ENCODE data around the gene HIGD2A. TPM values are rescaled to one million over a fixed set of nuclear protein-coding genes. Genes with fewer than 3 reads are reported as not detected.
A peak's percentile ranks its signal among the peaks of the same experiment; 100 is the strongest.

HIGD2A gene
- total RNA-seq, 1 experiment from 2014 or later = 170 TPM

GRCh38 chr5:176361437-176362232, 26.9 kb upstream of the HIGD2A start, which contains the start of gene KIAA1191:
Gene KIAA1191, minus strand, starts transcription at chr5:176361764. Its CDS starts 2,256 bp downstream, at chr5:176359508.
- peak within 1 kb of the TSS; percentile 56 for H3K27ac ChIP-seq

GRCh38 chr5:176362233-176362490, 26.4 kb upstream of the HIGD2A start:
- H3K4me1 ChIP-seq = no peaks in the 10 kb centered on the region; the same call in 1 of the 2 replicates
- no peak overlapping the region for H3K27ac ChIP-seq
- no peaks in the 10 kb centered on the region for H3K27me3 ChIP-seq

More at GRCh38 chr5:176361437-176362232, 26.9 kb upstream of the HIGD2A start, which contains the start of gene KIAA1191:
- DNase-seq = peak; percentile 92 to 93
- Histone ChIP-seq H3K4me3 (peak within 1 kb of the TSS; percentile 91), H3K36me3 (peaks cover 21% of the 10 kb centered on the region), H3K27me3 (no peaks in the 10 kb centered on the region), H3K9me3 (replicated peaks) (no peaks in the 10 kb centered on the region), H3K4me1 (no peaks in the 10 kb centered on the region; the same call in 1 of the 2 replicates)

GRCh38 chr5:176364765-176365350, 23.7 kb upstream of the HIGD2A start:
- no peak overlapping the region for H3K27ac ChIP-seq
- no peaks in the 10 kb centered on the region for H3K27me3 ChIP-seq
- DNase-seq = no peak
- no peaks in the 10 kb centered on the region; the same call in 1 of the 2 replicates for H3K4me1 ChIP-seq
- no peaks in the 10 kb centered on the region for H3K36me3 ChIP-seq
- peak overlapping the region; percentile 69 for H3K4me3 ChIP-seq
- no peaks in the 10 kb centered on the region for H3K9me3 ChIP-seq (replicated peaks)

More at GRCh38 chr5:176362233-176362490, 26.4 kb upstream of the HIGD2A start:
- peak overlapping the region; percentile 91 for H3K4me3 ChIP-seq
- H3K36me3 ChIP-seq = peaks cover 17% of the 10 kb centered on the region
- no peaks in the 10 kb centered on the region for H3K9me3 ChIP-seq (replicated peaks)
- DNase-seq = no peak

DNA sequence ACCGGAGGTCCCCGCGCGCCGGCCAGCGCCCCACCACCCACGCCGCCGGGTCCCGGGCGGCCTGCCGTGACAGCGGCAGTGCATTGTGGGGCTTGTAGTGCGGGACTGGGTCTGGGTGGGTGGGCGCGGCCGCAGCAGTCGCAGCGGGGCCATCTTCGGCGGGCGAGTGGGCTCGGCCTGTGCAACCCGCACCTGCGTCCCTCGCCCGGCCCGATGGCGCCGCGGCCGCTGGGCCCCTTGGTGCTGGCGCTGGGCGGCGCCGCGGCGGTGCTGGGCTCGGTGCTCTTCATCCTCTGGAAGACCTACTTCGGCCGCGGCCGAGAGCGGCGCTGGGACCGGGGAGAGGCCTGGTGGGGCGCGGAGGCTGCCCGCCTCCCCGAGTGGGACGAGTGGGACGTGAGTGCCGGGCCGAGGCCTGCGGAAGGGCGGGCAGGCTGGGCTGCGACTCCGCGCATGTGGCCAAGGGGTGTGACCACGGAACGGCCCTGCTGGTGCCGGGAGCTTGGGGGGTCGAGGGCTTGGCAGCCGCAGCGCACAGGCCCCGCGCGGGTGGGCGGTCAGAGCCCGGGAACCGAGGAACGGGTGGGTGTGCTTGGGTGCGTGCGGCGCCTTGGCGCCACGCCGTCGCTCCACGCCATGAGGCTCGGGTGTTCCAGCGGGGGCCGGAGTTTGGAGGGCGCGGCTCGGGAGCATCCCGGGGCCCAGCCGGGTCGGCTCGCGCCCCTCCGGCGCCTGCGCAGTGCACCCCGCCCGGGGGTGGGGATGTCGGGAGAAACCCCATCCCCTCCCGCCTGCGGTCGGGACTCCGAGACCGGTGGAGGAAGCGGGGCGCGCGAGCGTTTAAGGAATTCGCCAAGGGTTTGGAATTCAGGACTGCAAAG, 23.0 kb upstream of the HIGD2A start, which contains the start of gene ARL10:
ARL10 (plus strand) TSS at position 137 of the 881 bp plus-strand sequence; CDS start at position 214, 77 bp downstream.
- Histone ChIP-seq H3K27me3 (no peaks in the 10 kb centered on the region), H3K9me3 (replicated peaks) (no peaks in the 10 kb centered on the region), H3K27ac (no peak within 1 kb of the TSS; the same call in 1 of the 2 replicates), H3K4me1 (no peaks in the 10 kb centered on the region; the same call in 1 of the 2 replicates), H3K4me3 (peak within 1 kb of the TSS; percentile 69), H3K36me3 (no peaks in the 10 kb centered on the region)
- peak; percentile 52 to 59 for DNase-seq

- Histone ChIP-seq H3K27me3 (no peaks in the 10 kb centered on the region), H3K4me3 (peak overlapping the region; percentile 69), H3K36me3 (no peaks in the 10 kb centered on the region), H3K27ac (no peak overlapping the region; the same call in 1 of the 2 replicates), H3K9me3 (replicated peaks) (no peaks in the 10 kb centered on the region), H3K4me1 (no peaks in the 10 kb centered on the region; the same call in 1 of the 2 replicates)
- no peak for DNase-seq
Observed at GRCh38 chr5:176366232-176366894, 22.2 kb upstream of the HIGD2A start.

DNA sequence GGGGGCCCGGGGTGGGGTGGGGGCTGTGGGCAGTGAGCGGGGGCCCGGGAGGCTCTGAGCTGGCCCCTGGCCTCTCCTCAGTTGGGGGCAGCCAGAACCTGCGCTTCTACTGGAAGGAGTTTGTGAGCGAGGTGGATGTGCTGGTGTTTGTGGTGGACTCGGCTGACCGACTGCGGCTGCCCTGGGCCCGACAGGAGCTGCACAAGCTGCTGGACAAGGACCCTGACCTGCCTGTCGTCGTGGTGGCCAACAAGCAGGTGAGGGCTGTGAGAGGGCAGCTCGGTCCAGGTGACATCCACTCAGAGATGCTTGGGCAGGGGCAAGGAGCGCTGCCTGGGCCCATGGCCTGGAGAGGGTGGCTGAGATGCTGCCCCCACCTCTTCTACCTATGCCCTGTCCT, 19.8 kb upstream of the HIGD2A start:
- Histone ChIP-seq H3K4me3 (no peak overlapping the region), H3K36me3 (no peaks in the 10 kb centered on the region), H3K9me3 (replicated peaks) (no peaks in the 10 kb centered on the region), H3K27ac (no peak overlapping the region), H3K4me1 (no peaks in the 10 kb centered on the region), H3K27me3 (no peaks in the 10 kb centered on the region)
- DNase-seq = no peak

- DNase-seq = no peak
- no peaks in the 10 kb centered on the region for H3K36me3 ChIP-seq
- H3K27me3 ChIP-seq = no peaks in the 10 kb centered on the region
- no peaks in the 10 kb centered on the region for H3K9me3 ChIP-seq (replicated peaks)
- no peak overlapping the region for H3K27ac ChIP-seq
- no peaks in the 10 kb centered on the region for H3K4me1 ChIP-seq
- H3K4me3 ChIP-seq = no peak overlapping the region
Observed at GRCh38 chr5:176369934-176370711, 18.4 kb upstream of the HIGD2A start.

GRCh38 chr5:176371621-176372539, 16.7 kb upstream of the HIGD2A start:
- H3K27ac ChIP-seq = no peak overlapping the region
- no peaks in the 10 kb centered on the region for H3K36me3 ChIP-seq
- no peaks in the 10 kb centered on the region for H3K9me3 ChIP-seq (replicated peaks)
- no peak for DNase-seq
- no peaks in the 10 kb centered on the region for H3K4me1 ChIP-seq
- H3K27me3 ChIP-seq = no peaks in the 10 kb centered on the region
- H3K4me3 ChIP-seq = no peak overlapping the region

GRCh38 chr5:176373100-176373818, 15.3 kb upstream of the HIGD2A start:
- Histone ChIP-seq H3K36me3 (no peaks in the 10 kb centered on the region), H3K27me3 (no peaks in the 10 kb centered on the region), H3K4me3 (no peak overlapping the region), H3K27ac (no peak overlapping the region), H3K9me3 (replicated peaks) (no peaks in the 10 kb centered on the region), H3K4me1 (no peaks in the 10 kb centered on the region)
- DNase-seq = no peak

GRCh38 chr5:176379881-176380280, 8.7 kb upstream of the HIGD2A start:
- no peaks in the 10 kb centered on the region for H3K9me3 ChIP-seq (replicated peaks)
- no peaks in the 10 kb centered on the region for H3K4me1 ChIP-seq
- DNase-seq = no peak
- H3K4me3 ChIP-seq = no peak overlapping the region
- H3K36me3 ChIP-seq = peaks cover 36% of the 10 kb centered on the region
- H3K27ac ChIP-seq = no peak overlapping the region
- H3K27me3 ChIP-seq = no peaks in the 10 kb centered on the region

DNA sequence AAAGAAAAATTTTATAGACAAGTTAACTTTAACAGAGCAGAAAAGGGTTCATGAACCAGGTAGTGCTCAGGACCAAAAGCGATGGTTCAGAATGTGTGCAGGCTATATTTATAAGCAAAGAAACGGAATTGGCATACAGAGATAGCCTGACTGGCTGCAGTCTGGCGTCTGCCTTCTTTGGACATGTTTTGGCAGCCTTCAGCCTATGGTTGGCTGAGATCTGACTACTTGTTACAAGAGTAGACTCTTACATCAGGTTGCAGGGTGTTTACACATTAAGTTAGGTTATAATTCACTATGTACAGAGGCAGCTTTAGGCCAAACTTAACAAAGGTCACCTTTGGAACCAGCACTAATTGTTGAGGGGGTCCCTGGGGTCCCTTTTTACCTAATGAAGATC, 7.1 kb upstream of the HIGD2A start:
- H3K4me3 ChIP-seq = no peak overlapping the region
- no peak for DNase-seq
- no peaks in the 10 kb centered on the region for H3K27me3 ChIP-seq
- no peaks in the 10 kb centered on the region for H3K4me1 ChIP-seq
- H3K27ac ChIP-seq = no peak overlapping the region
- peaks cover 49% of the 10 kb centered on the region for H3K36me3 ChIP-seq
- H3K9me3 ChIP-seq (replicated peaks) = no peaks in the 10 kb centered on the region

- Histone ChIP-seq H3K9me3 (replicated peaks) (no peaks in the 10 kb centered on the region), H3K4me3 (no peak overlapping the region), H3K36me3 (peaks cover 52% of the 10 kb centered on the region), H3K27me3 (no peaks in the 10 kb centered on the region), H3K4me1 (no peaks in the 10 kb centered on the region), H3K27ac (no peak overlapping the region)
- no peak for DNase-seq
Observed at GRCh38 chr5:176381979-176382378, 6.6 kb upstream of the HIGD2A start.
